Esophagus (tissue), 2 donors: ENCODE measurements around the gene DPF1. TPM values are rescaled to one million over a fixed set of nuclear protein-coding genes. Genes with fewer than 3 reads are reported as not detected.

Experiments used
- H3K27ac ChIP-seq, 2 donors: one replicate each; pipeline ENCODE4 v1.5.1; 2013; ENCODE audit warnings: low read depth in 2 of 2, mild to moderate bottlenecking in 2 of 2, inconsistent platforms in 1 of 2, low read length in 1 of 2, moderate library complexity in 1 of 2
- H3K27me3 ChIP-seq, 2 donors: one replicate each; pipeline ENCODE4 v1.6.1; 2013; ENCODE audit warnings: low read length in 2 of 2, control low read depth in 1 of 2, mild to moderate bottlenecking in 1 of 2; ENCODE audit not compliant: insufficient read depth in 2 of 2, control insufficient read depth in 1 of 2
- H3K36me3 ChIP-seq, 2 donors: one replicate each; pipeline ENCODE4 v1.6.1; 2013; ENCODE audit warnings: low read length in 1 of 2; ENCODE audit not compliant: control insufficient read depth in 2 of 2, insufficient read depth in 2 of 2
- H3K4me1 ChIP-seq, 2 donors: one replicate each; pipeline ENCODE4 v1.6.1; 2013; ENCODE audit warnings: low read length in 1 of 2; ENCODE audit not compliant: control insufficient read depth in 2 of 2, insufficient read depth in 2 of 2
- H3K4me3 ChIP-seq, 2 donors: one replicate each; pipeline ENCODE4 v1.5.1; 2013; ENCODE audit warnings: low read length in 2 of 2, mild to moderate bottlenecking in 2 of 2, low read depth in 1 of 2, moderate library complexity in 1 of 2
- H3K9me3 ChIP-seq, 2 donors: one replicate each; pipeline ENCODE4 v1.6.1; 2013; ENCODE audit warnings: mild to moderate bottlenecking in 2 of 2, low read depth in 1 of 2, low read length in 1 of 2, moderate library complexity in 1 of 2; ENCODE audit not compliant: control insufficient read depth in 2 of 2, insufficient read depth in 1 of 2
- WGBS, 2 donors: extraction: QIAGEN DNeasy Blood & Tissue Kit; methylation state at CpG; one replicate each; pipeline ENCODE4 v1.1.7; 2013; 5-methylcytosine and 5-hydroxymethylcytosine counted together
- polyA plus RNA-seq, 2 donors: library from polyadenylated mRNA; stranded (reverse); fragments of 200-250 nt; gene quantifications; one replicate each; pipeline ENCODE4 v1.2.3, GENCODE V29; 2013
- donor health status: healthy with polysubstance abuse.
- donor health status: Bipolar disorder and iron deficiency.

DPF1 gene
- polyA plus RNA-seq, 2 donors = 0.06 to 0.08 TPM

- Histone ChIP-seq H3K9me3 (peaks cover 0 to 2% of the 10 kb centered on the region in 2 donors), H3K4me1 (no peaks in the 10 kb centered on the region), H3K27me3 (no peaks in the 10 kb centered on the region), H3K4me3 (no peak overlapping the region), H3K36me3 (peaks cover 0 to 6% of the 10 kb centered on the region in 2 donors), H3K27ac (no peak overlapping the region)
- WGBS, 2 donors = 83 to 84% methylated on average over 21 of the region's 21 CpGs
These were observed 41.3 kb downstream of the DPF1 start for GRCh38 chr19:38182536-38183210.

DNA sequence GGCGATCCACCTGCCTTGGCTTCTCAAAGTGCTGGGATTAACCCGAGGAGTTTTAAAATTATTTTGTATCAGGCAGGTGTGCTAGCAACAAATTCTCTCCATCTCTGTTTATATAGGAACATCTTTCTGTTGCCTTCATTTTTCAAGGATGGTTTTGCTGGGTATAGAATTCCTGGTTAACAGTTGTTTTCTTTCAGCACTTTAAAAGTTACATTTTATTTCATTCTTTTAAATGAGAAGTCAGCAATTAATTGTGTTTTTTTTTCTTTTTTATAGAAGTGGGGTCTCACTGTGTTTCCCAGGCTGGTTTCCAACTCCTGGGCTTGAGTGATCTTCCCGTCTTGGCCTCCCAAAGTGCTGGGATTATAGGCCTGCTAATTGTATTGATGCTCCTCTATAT lies 44.0 kb downstream of the DPF1 start:
- H3K4me1 ChIP-seq = no peaks in the 10 kb centered on the region
- H3K4me3 ChIP-seq = no peak overlapping the region
- peaks cover 0 to 2% of the 10 kb centered on the region in 2 donors for H3K9me3 ChIP-seq
- H3K27me3 ChIP-seq = no peaks in the 10 kb centered on the region
- no peak overlapping the region for H3K27ac ChIP-seq
- H3K36me3 ChIP-seq = peaks cover 0 to 5% of the 10 kb centered on the region in 2 donors
- 96 to 97% methylated on average over 3 of the region's 3 CpGs for WGBS, 2 donors

GRCh38 chr19:38175422-38175821 lies 48.6 kb downstream of the DPF1 start:
- H3K27ac ChIP-seq = no peak overlapping the region
- H3K4me1 ChIP-seq = peaks cover 0 to 8% of the 10 kb centered on the region in 2 donors
- H3K9me3 ChIP-seq = peaks cover 0 to under 1% of the 10 kb centered on the region in 2 donors
- 88 to 89% methylated on average over 6 of the region's 6 CpGs for WGBS, 2 donors
- H3K27me3 ChIP-seq = no peaks in the 10 kb centered on the region
- H3K4me3 ChIP-seq = no peak overlapping the region
- H3K36me3 ChIP-seq = no peaks in the 10 kb centered on the region

DNA sequence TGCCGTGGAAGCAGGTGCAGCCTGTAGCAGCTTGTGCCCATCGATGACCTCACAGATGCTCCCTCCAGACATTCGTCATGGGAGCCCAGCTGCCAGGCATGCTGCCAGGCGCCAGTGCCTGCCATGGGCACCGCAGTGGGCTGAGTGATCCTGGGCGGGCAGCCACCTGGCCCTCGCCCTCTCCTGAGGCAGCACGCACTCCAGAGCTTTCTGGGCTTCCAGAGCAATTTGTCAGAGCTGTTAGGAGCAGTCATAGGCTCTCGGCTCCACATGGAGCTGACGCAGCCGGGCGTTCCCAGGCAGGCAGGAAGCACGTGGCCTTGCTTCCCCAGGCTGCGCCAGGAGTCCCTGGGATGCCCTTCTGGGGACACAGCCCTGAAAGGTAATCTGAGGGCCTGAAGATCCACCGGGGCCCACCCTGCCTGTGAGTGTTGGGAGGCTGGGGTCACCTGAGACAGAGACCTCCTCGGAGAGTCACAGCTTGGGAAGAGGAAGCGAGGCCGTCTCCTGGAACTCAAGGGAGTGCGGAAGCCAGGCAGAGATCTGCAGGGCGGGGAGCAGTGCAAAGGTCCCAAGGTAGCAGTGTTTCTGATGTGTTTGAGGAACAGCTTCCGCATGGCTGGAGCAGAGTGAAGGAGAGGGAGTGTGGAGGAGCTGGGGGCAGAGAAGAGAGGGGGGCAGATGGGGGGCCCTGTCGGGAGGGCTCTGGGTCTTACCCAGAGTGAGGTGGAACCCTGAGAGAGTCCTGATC lies 50.6 kb downstream of the DPF1 start:
- Histone ChIP-seq H3K27me3 (no peaks in the 10 kb centered on the region), H3K36me3 (no peaks in the 10 kb centered on the region), H3K27ac (peak overlapping the region; percentile 27 to 54), H3K4me1 (peaks cover 0 to 8% of the 10 kb centered on the region in 2 donors), H3K9me3 (no peaks in the 10 kb centered on the region), H3K4me3 (no peak overlapping the region)
- WGBS, 2 donors = 59 to 68% methylated on average over 22 of the region's 22 CpGs

DNA sequence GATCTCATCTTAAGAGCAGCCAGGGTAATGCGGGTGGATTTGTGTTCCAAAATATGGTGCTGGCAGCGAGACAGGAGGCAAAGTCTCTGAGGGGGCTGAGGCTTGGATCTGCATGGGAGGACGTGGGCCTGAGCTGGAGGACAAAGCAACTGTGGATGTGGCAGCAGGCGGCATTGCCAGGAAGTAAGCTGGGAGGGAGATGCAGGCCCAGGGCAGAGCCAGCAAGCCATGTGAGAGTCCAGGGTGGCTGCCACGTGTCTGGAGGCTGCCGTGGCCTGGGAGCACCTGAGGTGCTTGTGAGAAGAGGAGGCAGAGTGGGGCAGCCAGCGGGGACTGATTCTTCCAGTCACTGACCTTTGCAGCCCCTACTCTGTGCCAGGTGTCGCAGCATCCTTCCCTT lies 52.0 kb downstream of the DPF1 start:
- Histone ChIP-seq H3K36me3 (no peaks in the 10 kb centered on the region), H3K4me1 (peaks cover 0 to 8% of the 10 kb centered on the region in 2 donors), H3K27me3 (no peaks in the 10 kb centered on the region), H3K27ac (no peak overlapping the region), H3K9me3 (no peaks in the 10 kb centered on the region), H3K4me3 (no peak overlapping the region)
- WGBS, 2 donors = 84 to 89% methylated on average over 8 of the region's 8 CpGs

- 85 to 87% methylated on average over 12 of the region's 12 CpGs for WGBS, 2 donors
- peaks cover 0 to 8% of the 10 kb centered on the region in 2 donors for H3K36me3 ChIP-seq
- no peaks in the 10 kb centered on the region for H3K9me3 ChIP-seq
- H3K27me3 ChIP-seq = no peaks in the 10 kb centered on the region
- no peak overlapping the region for H3K27ac ChIP-seq
- no peak overlapping the region for H3K4me3 ChIP-seq
- H3K4me1 ChIP-seq = peaks cover 0 to 8% of the 10 kb centered on the region in 2 donors
These were observed 53.7 kb downstream of the DPF1 start for GRCh38 chr19:38170334-38170733.

DNA sequence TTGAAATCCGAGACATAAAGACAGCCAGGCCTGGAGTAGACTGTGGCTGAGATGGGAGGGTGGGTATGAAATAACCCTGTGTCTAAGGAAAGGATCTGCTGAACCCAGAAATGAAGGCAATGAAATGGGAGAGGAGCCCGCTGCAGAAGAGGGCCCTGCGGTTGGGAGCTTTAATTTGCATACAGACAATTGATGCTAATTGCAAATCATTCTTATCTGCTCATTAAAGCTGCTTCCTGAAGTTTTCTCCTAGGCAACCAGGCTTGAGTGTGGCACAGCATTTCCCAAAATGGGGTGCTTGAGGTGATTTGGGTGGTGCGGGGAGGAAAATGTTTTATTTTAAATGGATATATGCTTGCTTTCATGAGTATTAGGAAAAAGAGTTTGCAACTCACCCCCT lies 55.4 kb downstream of the DPF1 start:
- Histone ChIP-seq H3K36me3 (peaks cover 0 to 13% of the 10 kb centered on the region in 2 donors), H3K4me1 (peaks cover 0 to 6% of the 10 kb centered on the region in 2 donors), H3K27ac (no peak overlapping the region), H3K4me3 (no peak overlapping the region), H3K9me3 (no peaks in the 10 kb centered on the region), H3K27me3 (no peaks in the 10 kb centered on the region)
- WGBS, 2 donors = 88 to 89% methylated on average over 4 of the region's 4 CpGs

- H3K4me1 ChIP-seq = no peaks in the 10 kb centered on the region
- 95% methylated on average over 6 of the region's 6 CpGs for WGBS, 2 donors
These were observed 58.7 kb downstream of the DPF1 start for GRCh38 chr19:38165335-38165734.

DNA sequence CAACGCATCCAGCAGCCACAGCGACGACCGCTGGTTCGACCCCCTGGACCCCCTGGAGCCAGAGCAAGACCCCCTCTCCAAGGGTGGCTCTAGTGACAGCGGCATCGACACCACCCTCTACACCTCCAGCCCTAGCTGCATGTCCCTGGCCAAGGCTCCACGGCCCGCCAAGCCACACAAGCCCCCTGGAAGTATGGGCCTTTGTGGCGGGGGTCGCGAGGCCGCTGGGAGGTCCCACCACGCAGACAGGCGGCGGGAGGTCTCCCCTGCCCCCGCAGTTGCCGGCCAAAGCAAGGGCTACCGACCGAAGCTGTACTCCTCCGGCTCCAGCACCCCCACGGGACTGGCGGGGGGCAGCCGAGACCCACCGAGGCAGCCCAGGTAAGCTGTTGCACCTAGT lies 59.5 kb downstream of the DPF1 start:
- Histone ChIP-seq H3K9me3 (peaks cover 9 to 11% of the 10 kb centered on the region in 2 donors), H3K27me3 (no peaks in the 10 kb centered on the region), H3K4me3 (no peak overlapping the region), H3K27ac (no peak overlapping the region), H3K36me3 (peaks cover 12 to 23% of the 10 kb centered on the region in 2 donors), H3K4me1 (no peaks in the 10 kb centered on the region)
- WGBS, 2 donors = 95 to 96% methylated on average over 25 of the region's 25 CpGs

More at GRCh38 chr19:38165335-38165734, 58.7 kb downstream of the DPF1 start:
- Histone ChIP-seq H3K27ac (no peak overlapping the region), H3K9me3 (peaks cover 9 to 11% of the 10 kb centered on the region in 2 donors), H3K4me3 (no peak overlapping the region), H3K36me3 (peaks cover 10 to 23% of the 10 kb centered on the region in 2 donors), H3K27me3 (no peaks in the 10 kb centered on the region)
